ENCODE measurements around the gene RIMOC1.

Gene RIMOC1

GRCh38 chr5:41903892-41904799 lies at the start of gene RIMOC1:
TSS of gene RIMOC1 (plus strand) at chr5:41904344. CDS start at chr5:41904368, 24 bp downstream.
- peak; percentile 94 for DNase-seq (ENCODE audit: low read depth, low spot score)

- DNase-seq (ENCODE audit: low read depth, low spot score) = peak; percentile 28
Observed at GRCh38 chr5:41856644-41857491, 47.3 kb upstream of the RIMOC1 start.

GRCh38 chr5:41857989-41858388 lies 46.2 kb upstream of the RIMOC1 start:
- DNase-seq (ENCODE audit: low read depth, low spot score) = no peak

- no peak for DNase-seq (ENCODE audit: low read depth, low spot score)
Observed at GRCh38 chr5:41858890-41859289, 45.3 kb upstream of the RIMOC1 start.

GRCh38 chr5:41863871-41864486 lies 40.2 kb upstream of the RIMOC1 start:
- DNase-seq (ENCODE audit: low read depth, low spot score) = no peak

- DNase-seq (ENCODE audit: low read depth, low spot score) = peak; percentile 6
Observed at GRCh38 chr5:41869151-41869723, 34.9 kb upstream of the RIMOC1 start.

GRCh38 chr5:41869724-41870626 lies 34.2 kb upstream of the RIMOC1 start, which contains the start of gene OXCT1:
TSS of gene OXCT1 (minus strand) at chr5:41870425. CDS start at chr5:41870358, 67 bp downstream.
- DNase-seq (ENCODE audit: low read depth, low spot score) = peak; percentile 82

GRCh38 chr5:41870627-41871048 lies 33.5 kb upstream of the RIMOC1 start:
- DNase-seq (ENCODE audit: low read depth, low spot score) = no peak

- DNase-seq (ENCODE audit: low read depth, low spot score) = no peak
Observed at GRCh38 chr5:41871852-41872251, 32.3 kb upstream of the RIMOC1 start.

- no peak for DNase-seq (ENCODE audit: low read depth, low spot score)
Observed at GRCh38 chr5:41874512-41875060, 29.6 kb upstream of the RIMOC1 start.

GRCh38 chr5:41875121-41875520 lies 29.0 kb upstream of the RIMOC1 start:
- DNase-seq (ENCODE audit: low read depth, low spot score) = no peak

- no peak for DNase-seq (ENCODE audit: low read depth, low spot score)
Observed at GRCh38 chr5:41876678-41877077, 27.5 kb upstream of the RIMOC1 start.

- no peak for DNase-seq (ENCODE audit: low read depth, low spot score)
Observed at GRCh38 chr5:41877408-41877807, 26.7 kb upstream of the RIMOC1 start.

- no peak for DNase-seq (ENCODE audit: low read depth, low spot score)
Observed at GRCh38 chr5:41878173-41878572, 26.0 kb upstream of the RIMOC1 start.

GRCh38 chr5:41878643-41879478 lies 25.3 kb upstream of the RIMOC1 start:
- no peak for DNase-seq (ENCODE audit: low read depth, low spot score)

- DNase-seq (ENCODE audit: low read depth, low spot score) = no peak
Observed at GRCh38 chr5:41882765-41883164, 21.4 kb upstream of the RIMOC1 start.

- no peak for DNase-seq (ENCODE audit: low read depth, low spot score)
Observed at GRCh38 chr5:41883243-41883642, 20.9 kb upstream of the RIMOC1 start.

GRCh38 chr5:41883936-41884335 lies 20.2 kb upstream of the RIMOC1 start:
- no peak for DNase-seq (ENCODE audit: low read depth, low spot score)

GRCh38 chr5:41885286-41885685 lies 18.9 kb upstream of the RIMOC1 start:
- DNase-seq (ENCODE audit: low read depth, low spot score) = no peak
